ENCODE measurements around the gene GPX2.
"Not testable (repeated sequence)": the region's sequence is repeated elsewhere in the genome, so short reads cannot be mapped to it uniquely, and the experiment has no call there.

Gene GPX2

GRCh38 chr14:64913477-64913876, 29.1 kb downstream of the GPX2 start:
- DNase-seq (ENCODE audit: low spot score): not testable (repeated sequence)

GRCh38 chr14:64912261-64912660, 30.3 kb downstream of the GPX2 start:
- DNase-seq (ENCODE audit: low spot score): no peak

- peak; percentile 18 for DNase-seq (ENCODE audit: low spot score)
These were observed 31.6 kb downstream of the GPX2 start for GRCh38 chr14:64910847-64911495.

GRCh38 chr14:64906022-64906421, 36.5 kb downstream of the GPX2 start:
- DNase-seq (ENCODE audit: low spot score): no peak

- no peak for DNase-seq (ENCODE audit: low spot score)
These were observed 42.6 kb downstream of the GPX2 start for GRCh38 chr14:64899958-64900357.

- DNase-seq (ENCODE audit: low spot score): peak; percentile 54
These were observed 50.6 kb downstream of the GPX2 start for GRCh38 chr14:64891839-64892375.

GRCh38 chr14:64891173-64891838, 51.2 kb downstream of the GPX2 start:
- DNase-seq (ENCODE audit: low spot score): no peak

- no peak for DNase-seq (ENCODE audit: low spot score)
These were observed 53.2 kb downstream of the GPX2 start for GRCh38 chr14:64889352-64889751.

Measured in AG08395 (cell line).